ENCODE results near the gene ZCWPW1.

The ZCWPW1 gene

GRCh38 chr7:100432053-100432452, 3.5 kb upstream of the ZCWPW1 start:
- DNase-seq = no peak

DNA sequence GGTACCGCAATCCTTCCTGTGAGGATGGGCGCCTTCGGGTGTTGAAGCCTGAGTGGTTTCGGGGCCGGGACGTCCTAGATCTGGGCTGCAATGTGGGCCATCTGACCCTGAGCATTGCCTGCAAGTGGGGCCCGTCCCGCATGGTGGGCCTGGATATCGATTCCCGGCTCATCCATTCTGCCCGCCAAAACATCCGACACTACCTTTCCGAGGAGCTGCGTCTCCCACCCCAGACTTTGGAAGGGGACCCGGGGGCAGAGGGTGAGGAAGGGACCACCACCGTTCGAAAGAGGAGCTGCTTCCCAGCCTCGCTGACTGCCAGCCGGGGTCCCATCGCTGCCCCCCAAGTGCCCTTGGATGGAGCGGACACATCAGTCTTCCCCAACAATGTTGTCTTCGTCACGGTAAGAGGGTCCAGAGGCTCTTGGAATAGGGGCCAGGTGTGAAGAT, 2.8 kb upstream of the ZCWPW1 start:
- no peak for DNase-seq

- DNase-seq = peak; percentile 81
Observed at GRCh38 chr7:100430493-100431285, 2.2 kb upstream of the ZCWPW1 start.

DNA sequence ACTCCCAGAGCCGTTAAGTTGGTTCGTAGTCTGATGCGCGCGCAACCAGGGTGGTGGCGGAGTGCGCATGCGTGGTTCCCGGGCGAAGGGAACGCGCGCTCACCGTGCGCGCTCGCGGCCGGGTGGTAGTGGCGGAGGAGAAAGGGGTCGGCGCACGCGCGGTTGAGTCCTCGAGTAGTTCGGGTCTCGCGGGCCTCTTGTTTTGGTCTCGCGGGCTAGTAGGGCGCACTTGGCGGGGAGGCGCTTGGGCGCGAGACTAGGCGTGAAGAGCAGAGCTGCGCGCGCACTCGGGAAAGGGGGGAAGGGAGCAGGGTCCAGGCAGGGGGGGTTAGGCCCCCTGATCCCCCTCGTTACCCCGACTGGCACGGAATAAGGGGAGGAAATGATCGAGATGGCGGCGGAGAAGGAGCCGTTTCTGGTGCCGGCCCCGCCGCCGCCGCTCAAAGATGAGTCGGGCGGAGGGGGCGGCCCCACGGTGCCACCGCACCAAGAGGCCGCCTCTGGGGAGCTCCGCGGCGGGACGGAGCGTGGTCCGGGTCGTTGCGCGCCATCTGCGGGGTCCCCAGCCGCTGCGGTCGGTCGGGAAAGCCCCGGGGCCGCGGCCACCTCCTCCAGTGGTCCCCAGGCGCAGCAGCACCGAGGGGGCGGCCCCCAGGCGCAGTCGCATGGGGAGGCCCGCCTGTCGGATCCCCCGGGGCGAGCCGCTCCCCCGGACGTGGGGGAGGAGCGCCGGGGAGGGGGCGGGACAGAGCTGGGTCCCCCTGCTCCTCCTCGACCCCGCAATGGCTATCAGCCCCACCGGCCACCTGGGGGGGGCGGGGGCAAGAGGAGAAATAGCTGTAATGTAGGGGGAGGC, 1.4 kb upstream of the ZCWPW1 start, which contains the start of gene MEPCE:
MEPCE (plus strand) TSS at position 195 of the 856 bp plus-strand sequence; CDS start at position 383, 188 bp downstream.
- DNase-seq = peak; percentile 98

- peak; percentile 100 for DNase-seq
Observed at GRCh38 chr7:100428967-100429636, 599 bp upstream of the ZCWPW1 start.

GRCh38 chr7:100427762-100428198, 723 bp downstream of the ZCWPW1 start:
- no peak for DNase-seq

DNA sequence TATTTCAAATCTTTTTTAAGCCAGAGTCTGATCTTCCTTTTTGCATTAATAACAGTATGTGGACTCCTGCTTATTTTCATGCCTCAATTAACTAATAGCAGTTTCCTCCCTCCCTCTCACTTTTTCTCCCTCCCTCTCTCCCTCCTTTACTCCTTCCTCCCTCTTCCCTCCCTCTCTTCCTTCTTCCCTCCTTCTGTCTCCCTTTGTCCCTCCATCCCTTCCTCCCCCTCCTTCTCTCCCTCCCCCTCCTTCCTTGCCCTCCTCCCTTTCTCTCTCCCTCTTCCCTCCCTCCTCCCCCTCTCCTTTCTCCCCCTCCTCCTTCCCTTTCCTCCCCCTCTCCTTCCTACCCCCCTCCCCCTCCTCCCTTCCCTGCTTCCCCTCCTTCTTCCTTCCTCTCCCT, 2.0 kb downstream of the ZCWPW1 start:
- no peak for DNase-seq

DNA sequence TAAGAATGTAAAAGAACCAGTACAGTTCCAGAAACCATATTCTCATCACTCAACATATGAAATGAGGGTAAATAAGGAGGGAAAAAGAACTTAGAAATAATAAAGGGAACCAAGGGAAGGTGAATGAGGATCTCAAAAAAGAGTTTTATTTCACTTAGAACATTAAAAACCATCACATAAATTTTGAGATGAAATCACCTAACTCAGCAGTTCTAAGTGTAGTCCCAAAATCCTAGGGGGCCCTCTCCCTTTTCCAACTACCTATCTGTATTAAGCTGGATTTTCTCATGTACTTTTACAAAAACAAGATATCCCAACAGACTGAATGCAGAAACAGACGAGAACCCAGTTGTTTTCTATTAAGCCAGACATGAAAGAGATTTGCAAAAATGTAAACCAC, 3.2 kb downstream of the ZCWPW1 start:
- no peak for DNase-seq

DNA sequence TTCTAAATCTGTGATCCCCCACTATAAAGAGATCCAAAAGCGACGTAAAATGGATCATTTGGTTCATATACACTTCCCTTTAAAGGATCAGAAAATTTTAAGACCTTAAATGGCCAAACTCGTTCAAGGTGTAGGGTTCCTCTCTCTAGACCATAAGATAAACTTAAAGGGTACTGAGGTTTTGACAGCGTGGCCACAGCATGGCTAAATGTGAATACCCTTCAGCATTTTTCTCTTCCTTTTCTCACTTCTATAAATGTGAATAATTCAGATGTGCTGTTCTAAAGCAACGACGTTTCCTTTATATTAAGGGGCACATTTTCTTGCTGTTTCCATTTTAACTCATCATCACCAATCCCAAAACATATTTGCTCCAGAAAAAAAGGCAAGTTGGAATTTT, 5.2 kb downstream of the ZCWPW1 start:
- DNase-seq = no peak

- no peak for DNase-seq
Observed at GRCh38 chr7:100419660-100420226, 8.8 kb downstream of the ZCWPW1 start.

- DNase-seq = no peak
Observed at GRCh38 chr7:100418930-100419659, 9.4 kb downstream of the ZCWPW1 start.

- DNase-seq = no peak
Observed at GRCh38 chr7:100415448-100415847, 13.1 kb downstream of the ZCWPW1 start.

GRCh38 chr7:100413889-100414288, 14.6 kb downstream of the ZCWPW1 start:
- DNase-seq = no peak

DNA sequence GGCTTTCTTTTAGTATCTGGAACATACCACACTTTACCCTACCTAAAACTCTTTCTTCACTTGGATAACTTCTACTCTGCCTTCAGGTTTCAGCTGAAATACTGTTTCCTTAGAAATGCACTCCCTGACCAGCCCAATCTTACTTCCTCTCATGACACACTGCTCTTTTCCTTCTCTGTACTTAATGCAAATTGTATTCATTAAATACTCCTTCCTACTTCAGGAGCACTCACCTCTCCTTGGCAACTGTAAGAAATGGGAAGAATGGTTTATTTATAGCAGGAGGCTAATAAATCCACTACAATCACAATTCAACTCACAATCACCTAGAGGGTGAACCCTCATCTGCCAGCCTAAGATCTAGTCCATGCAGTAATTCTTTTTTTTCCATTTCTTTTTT, 15.2 kb downstream of the ZCWPW1 start:
- DNase-seq = no peak

DNA sequence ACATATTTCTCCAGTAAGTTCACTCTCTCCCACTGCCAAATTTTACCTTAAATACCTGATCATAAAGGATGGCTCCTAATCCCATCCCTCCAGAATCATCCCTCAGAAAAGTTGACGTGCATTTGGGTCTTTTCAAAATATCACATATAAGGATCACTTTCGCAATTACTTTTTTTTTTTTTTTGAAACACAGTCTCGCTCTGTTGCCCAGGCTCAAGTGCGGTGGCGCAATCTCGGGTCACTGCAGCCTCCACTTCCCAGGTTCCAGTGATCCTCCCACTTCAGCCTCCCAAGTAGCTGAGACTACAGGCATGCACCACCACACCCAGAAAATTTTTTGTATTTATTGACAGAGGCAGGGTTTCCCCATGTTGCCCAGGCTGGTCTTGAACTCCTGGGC, 17.4 kb downstream of the ZCWPW1 start:
- DNase-seq = no peak

DNA sequence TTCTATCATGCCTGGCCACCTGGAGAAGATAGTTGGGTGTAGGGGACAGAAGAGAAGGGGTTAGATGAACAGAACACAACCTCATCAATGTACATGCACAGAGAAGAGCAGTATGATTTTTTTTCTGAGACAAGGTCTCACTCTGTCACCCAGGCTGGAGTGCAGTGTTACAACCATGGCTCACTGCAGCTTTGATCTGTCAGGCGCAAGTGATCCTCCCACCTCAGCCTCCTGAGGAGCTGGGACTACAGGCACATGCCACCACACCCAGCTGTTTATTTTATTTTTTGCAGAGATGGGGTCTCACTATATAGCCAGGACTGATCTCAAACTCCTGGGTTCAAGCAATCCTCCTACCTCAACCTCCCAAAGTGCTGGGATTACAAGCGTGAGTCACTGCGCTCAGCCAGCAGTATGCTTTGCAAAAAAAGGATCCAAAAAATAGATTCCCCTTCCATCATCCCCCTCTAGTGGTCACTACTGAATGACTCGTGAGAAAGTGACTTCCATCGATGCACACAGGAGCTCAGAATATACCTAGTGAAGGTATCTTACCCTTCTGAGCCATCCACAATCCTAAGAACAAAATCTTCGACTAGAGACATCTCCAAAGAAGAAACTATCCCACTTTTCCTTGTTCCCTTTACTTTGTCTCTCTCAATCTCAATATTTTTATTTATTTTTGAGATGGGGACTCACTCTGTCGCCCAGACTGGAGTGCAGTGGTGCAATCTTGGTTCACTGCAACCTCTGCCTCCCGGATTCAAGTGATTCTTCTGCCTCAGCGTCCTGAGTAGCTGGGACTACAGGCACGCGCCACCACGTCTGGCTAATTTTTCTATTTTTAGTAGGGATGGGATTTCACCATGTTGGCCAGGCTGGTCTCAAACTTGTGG, 21.0 kb downstream of the ZCWPW1 start:
- DNase-seq = peak; percentile 66

DNA sequence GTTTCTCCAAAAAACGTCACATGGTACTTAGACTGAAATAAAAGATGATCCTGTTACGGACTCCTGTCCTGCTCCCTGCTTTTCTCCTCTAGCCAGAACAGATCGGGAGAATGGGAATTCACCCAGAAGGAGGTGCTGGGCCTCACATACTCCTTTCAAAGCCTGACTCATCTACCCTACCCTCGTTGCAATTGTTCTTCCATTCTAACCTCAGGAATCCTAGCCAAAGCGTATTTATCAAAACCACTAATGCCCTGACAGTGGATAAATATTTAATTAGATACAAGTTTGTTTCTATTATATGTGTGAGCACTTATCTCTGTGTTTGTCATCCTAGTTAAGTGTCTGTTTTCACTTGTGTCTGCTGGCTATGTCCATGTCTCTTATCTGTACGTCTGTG, 21.7 kb downstream of the ZCWPW1 start:
- no peak for DNase-seq

- no peak for DNase-seq
Observed at GRCh38 chr7:100402241-100402640, 26.3 kb downstream of the ZCWPW1 start.

GRCh38 chr7:100401811-100402210, 26.7 kb downstream of the ZCWPW1 start:
- DNase-seq = no peak

GRCh38 chr7:100400656-100401055, 27.8 kb downstream of the ZCWPW1 start:
- DNase-seq = no peak

DNA sequence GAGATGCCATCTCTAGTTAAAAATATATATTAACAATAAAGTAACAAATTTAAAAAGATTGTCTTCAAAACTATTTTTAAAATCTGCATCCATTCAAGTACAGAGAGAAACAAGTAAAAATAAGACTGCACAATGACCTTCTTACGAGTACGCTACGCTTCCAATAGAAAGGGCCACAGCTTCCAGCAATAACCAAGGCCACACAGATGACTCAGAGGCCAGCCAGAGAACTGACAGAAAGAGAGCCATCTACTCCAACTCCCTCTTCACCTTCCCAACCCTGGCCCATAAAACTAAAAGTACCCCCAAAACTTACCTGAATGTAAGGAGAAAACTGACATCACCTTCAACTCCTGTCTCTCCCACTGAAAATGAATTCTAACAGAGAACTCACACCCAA, 28.5 kb downstream of the ZCWPW1 start:
- no peak for DNase-seq
